Fibroblast of lung (primary cell): ENCODE data around the gene NOX3. TPM values are rescaled to one million over a fixed set of nuclear protein-coding genes. Genes with fewer than 3 reads are reported as not detected.

Experiments used
- DNase-seq, 2 donors: peaks; one replicate each; pipeline versions ENCODE4 v3.0.0 to v3.0.0-alpha.2; 2010; ENCODE audit warnings: low read depth in 2 of 2
- H2AFZ ChIP-seq: 2 replicates; pipeline ENCODE4 v1.5.1; 2012; ENCODE audit warnings: low read length, control low read depth, inconsistent platforms
- H3K27ac ChIP-seq: 2 replicates; pipeline ENCODE4 v1.5.1; 2011; ENCODE audit warnings: low read length, control low read depth; ENCODE audit not compliant: insufficient read depth
- H3K27me3 ChIP-seq: 2 replicates; pipeline ENCODE4 v1.5.1; 2011; ENCODE audit warnings: mild to moderate bottlenecking, low read length; ENCODE audit not compliant: control insufficient read depth, insufficient read depth
- H3K36me3 ChIP-seq: 2 replicates; pipeline ENCODE4 v1.5.1; 2011; ENCODE audit warnings: low read length; ENCODE audit not compliant: control insufficient read depth, insufficient read depth
- H3K4me1 ChIP-seq: 2 replicates; pipeline ENCODE4 v1.5.1; 2011; ENCODE audit warnings: low read length; ENCODE audit not compliant: control insufficient read depth, insufficient read depth; ENCODE audit errors: extremely low read depth
- H3K4me2 ChIP-seq: 2 replicates; pipeline ENCODE4 v1.5.1; 2011; ENCODE audit warnings: low read length, control low read depth; ENCODE audit not compliant: insufficient read depth; ENCODE audit errors: extremely low read depth
- H3K4me3 ChIP-seq, 4 experiments: fragments of 200-600 bp in 1 of 4; sonication (generic) in 1 of 4; replicated peaks in 1 of 4; 2 replicates each; pipeline ENCODE4 v1.5.1; 2011 to 2016; ENCODE audit warnings: low read length in 4 of 4, low read depth in 3 of 4, mild to moderate bottlenecking in 3 of 4, control low read depth in 2 of 4, inconsistent platforms in 1 of 4, mixed read lengths in 1 of 4; ENCODE audit not compliant: insufficient read depth in 1 of 4; ENCODE audit errors: control extremely low read depth in 1 of 4
- H3K79me2 ChIP-seq: 2 replicates; pipeline ENCODE4 v1.5.1; 2012; ENCODE audit warnings: mild to moderate bottlenecking, low read length, inconsistent platforms; ENCODE audit not compliant: control insufficient read depth, insufficient read depth
- H3K9ac ChIP-seq: 2 replicates; pipeline ENCODE4 v1.5.1; 2011; ENCODE audit warnings: mild to moderate bottlenecking, low read length, control low read depth; ENCODE audit not compliant: insufficient read depth
- H3K9me3 ChIP-seq: 2 replicates; pipeline ENCODE4 v1.5.1; 2012; ENCODE audit warnings: low read depth, low read length; ENCODE audit not compliant: control insufficient read depth, insufficient read depth
- H4K20me1 ChIP-seq: 2 replicates; pipeline ENCODE4 v1.5.1; 2011; ENCODE audit warnings: low read length; ENCODE audit not compliant: control insufficient read depth, insufficient read depth; ENCODE audit errors: extremely low read depth
- CTCF ChIP-seq, 2 donors: IDR thresholded peaks in 1 of 2; conservative IDR thresholded peaks in 1 of 2; 1 replicate in 1 of 2; 2 replicates in 1 of 2; pipeline ENCODE4 v1.5.1; 2011 to 2012; ENCODE audit warnings: low read length in 2 of 2, control low read depth in 1 of 2, inconsistent platforms in 1 of 2, low read depth in 1 of 2, mild to moderate bottlenecking in 1 of 2
- EZH2 ChIP-seq: IDR thresholded peaks from 2 replicates; pipeline ENCODE4 v1.5.1; 2012; ENCODE audit warnings: low read length, control low read depth, mild to moderate bottlenecking; ENCODE audit errors: missing control alignments
- polyA plus RNA-seq, 2 donors: library from polyadenylated mRNA; depleted of rRNA in 1 of 2; stranded (reverse) in 1 of 2; unstranded in 1 of 2; fragments of >200 nt; gene quantifications; 2 replicates each; pipeline ENCODE4 v1.2.1, GENCODE V29; 2011 to 2012; ENCODE audit warnings: missing spikeins in 1 of 2
- total RNA-seq: library from RNA; depleted of rRNA; stranded (reverse); fragments of >200 nt; gene quantifications from 2 replicates; pipeline ENCODE4 v1.2.1, GENCODE V29; 2014

NOX3 gene
- total and polyA plus RNA-seq, 2 donors (not counting 1 experiment from before 2014, with no cell fraction given): not detected

DNA sequence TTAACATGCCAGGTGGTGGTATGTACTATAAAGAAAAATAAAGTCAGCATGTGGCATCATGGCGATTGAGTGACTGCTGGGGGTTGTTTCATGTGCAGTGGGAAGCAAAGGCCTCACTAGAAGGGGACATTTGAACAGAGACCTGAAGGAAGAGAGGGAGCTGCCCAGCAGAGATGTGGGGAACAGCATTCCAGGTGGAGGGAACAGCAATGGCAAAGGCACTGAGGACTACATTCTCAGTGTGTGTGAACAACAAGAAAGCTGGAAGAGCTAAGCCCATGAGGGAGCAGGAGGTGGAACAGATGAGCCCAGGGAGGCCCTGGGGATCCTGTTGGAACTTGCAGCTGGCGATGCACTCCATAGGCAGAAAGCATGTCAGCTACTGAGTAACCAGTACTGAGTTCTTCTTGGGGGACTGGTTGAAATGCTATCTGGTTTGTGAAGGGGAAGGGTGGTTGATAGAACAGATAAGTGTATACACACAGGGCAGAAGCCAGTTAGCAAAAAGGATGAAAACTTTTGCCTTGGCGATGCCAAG lies 29.2 kb downstream of the NOX3 start:
- no peaks in the 10 kb centered on the region for H3K79me2 ChIP-seq
- H2AFZ ChIP-seq: no peak overlapping the region
- H3K4me3 ChIP-seq: no peak overlapping the region
- no peaks in the 10 kb centered on the region for H3K9me3 ChIP-seq
- H3K9ac ChIP-seq: no peak overlapping the region
- H3K4me2 ChIP-seq: no peak overlapping the region
- TF ChIP-seq CTCF (conservative IDR thresholded peaks at IDR 0.05 in 1 of 2, IDR thresholded peaks at IDR 0.05 in 1 of 2; ENCODE audit: low read depth in 1 of 2, low read length in 2 of 2) (no peak), EZH2 (no peak)
- H3K27ac ChIP-seq: no peak overlapping the region
- H4K20me1 ChIP-seq: no peaks in the 10 kb centered on the region
- no peaks in the 10 kb centered on the region for H3K27me3 ChIP-seq
- no peaks in the 10 kb centered on the region for H3K36me3 ChIP-seq
- DNase-seq: no peak
- H3K4me1 ChIP-seq: no peaks in the 10 kb centered on the region

DNA sequence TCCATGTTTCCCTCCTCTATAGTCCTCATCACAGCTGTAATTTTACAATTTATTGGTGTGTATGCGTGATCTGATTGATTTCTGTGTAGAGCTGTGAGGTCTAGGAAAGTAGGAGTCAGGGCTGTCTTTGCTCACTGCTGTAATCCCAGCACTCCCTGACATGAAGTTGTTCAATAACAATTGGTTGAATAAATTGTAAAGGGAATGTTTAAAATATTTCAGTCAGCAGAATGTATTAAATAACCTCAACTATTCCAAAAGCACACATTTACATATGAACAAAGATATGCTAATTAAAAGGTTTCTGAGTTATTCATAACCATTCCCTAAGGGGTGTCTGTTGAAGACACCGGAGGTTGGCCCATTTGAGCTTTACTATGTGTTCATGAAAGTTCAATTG lies 31.5 kb downstream of the NOX3 start:
- H3K4me2 ChIP-seq: no peak overlapping the region
- no peaks in the 10 kb centered on the region for H3K4me1 ChIP-seq
- no peak for DNase-seq
- no peak overlapping the region for H3K27ac ChIP-seq
- H3K79me2 ChIP-seq: no peaks in the 10 kb centered on the region
- no peak overlapping the region for H2AFZ ChIP-seq
- no peaks in the 10 kb centered on the region for H4K20me1 ChIP-seq
- H3K27me3 ChIP-seq: no peaks in the 10 kb centered on the region
- no peaks in the 10 kb centered on the region for H3K36me3 ChIP-seq
- H3K4me3 ChIP-seq: no peak overlapping the region
- H3K9me3 ChIP-seq: no peaks in the 10 kb centered on the region
- H3K9ac ChIP-seq: no peak overlapping the region
- no peak for TF ChIP-seq CTCF (conservative IDR thresholded peaks at IDR 0.05 in 1 of 2, IDR thresholded peaks at IDR 0.05 in 1 of 2; ENCODE audit: low read depth in 1 of 2, low read length in 2 of 2)
- no peak for TF ChIP-seq EZH2

GRCh38 chr6:155422635-155423034 lies 33.0 kb downstream of the NOX3 start:
- no peak overlapping the region for H3K4me2 ChIP-seq
- no peak overlapping the region for H3K4me3 ChIP-seq
- peaks cover 6% of the 10 kb centered on the region for H3K4me1 ChIP-seq
- no peaks in the 10 kb centered on the region for H3K27me3 ChIP-seq
- H3K9ac ChIP-seq: no peak overlapping the region
- H3K9me3 ChIP-seq: no peaks in the 10 kb centered on the region
- no peaks in the 10 kb centered on the region for H4K20me1 ChIP-seq
- no peak overlapping the region for H2AFZ ChIP-seq
- TF ChIP-seq CTCF (conservative IDR thresholded peaks at IDR 0.05 in 1 of 2, IDR thresholded peaks at IDR 0.05 in 1 of 2; ENCODE audit: low read depth in 1 of 2, low read length in 2 of 2): no peak
- no peak for TF ChIP-seq EZH2
- no peaks in the 10 kb centered on the region for H3K79me2 ChIP-seq
- DNase-seq: no peak
- H3K36me3 ChIP-seq: no peaks in the 10 kb centered on the region
- no peak overlapping the region for H3K27ac ChIP-seq
